ENCODE measurements around the gene STAG3.

DNA sequence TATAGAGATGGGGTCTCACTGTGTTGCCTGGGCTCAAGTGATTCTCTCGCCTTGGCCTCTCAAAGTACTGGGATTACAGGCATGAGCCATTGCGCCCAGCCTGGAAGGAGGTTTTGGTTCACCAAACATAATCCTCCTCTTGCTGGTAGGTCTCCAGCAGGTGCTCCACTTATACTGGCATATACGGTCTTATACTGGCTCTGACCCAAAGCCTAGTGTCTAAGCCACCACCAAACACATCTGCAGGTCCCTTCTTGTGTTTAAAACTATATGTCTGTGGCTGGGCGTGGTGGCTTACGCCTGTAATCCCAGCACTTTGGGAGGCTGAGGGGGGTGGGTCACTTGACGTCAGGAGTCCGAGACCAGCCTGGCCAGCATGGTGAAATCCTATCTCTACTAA lies 45.6 kb upstream of the STAG3 start:
- TF ChIP-seq, protein P1, sequence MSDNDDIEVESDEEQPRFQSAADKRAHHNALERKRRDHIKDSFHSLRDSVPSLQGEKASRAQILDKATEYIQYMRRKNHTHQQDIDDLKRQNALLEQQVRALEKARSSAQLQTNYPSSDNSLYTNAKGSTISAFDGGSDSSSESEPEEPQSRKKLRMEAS (IDR thresholded peaks at IDR 0.05; ENCODE audit: insufficient read depth, insufficient read length) = no peak
- TF ChIP-seq, protein P2, sequence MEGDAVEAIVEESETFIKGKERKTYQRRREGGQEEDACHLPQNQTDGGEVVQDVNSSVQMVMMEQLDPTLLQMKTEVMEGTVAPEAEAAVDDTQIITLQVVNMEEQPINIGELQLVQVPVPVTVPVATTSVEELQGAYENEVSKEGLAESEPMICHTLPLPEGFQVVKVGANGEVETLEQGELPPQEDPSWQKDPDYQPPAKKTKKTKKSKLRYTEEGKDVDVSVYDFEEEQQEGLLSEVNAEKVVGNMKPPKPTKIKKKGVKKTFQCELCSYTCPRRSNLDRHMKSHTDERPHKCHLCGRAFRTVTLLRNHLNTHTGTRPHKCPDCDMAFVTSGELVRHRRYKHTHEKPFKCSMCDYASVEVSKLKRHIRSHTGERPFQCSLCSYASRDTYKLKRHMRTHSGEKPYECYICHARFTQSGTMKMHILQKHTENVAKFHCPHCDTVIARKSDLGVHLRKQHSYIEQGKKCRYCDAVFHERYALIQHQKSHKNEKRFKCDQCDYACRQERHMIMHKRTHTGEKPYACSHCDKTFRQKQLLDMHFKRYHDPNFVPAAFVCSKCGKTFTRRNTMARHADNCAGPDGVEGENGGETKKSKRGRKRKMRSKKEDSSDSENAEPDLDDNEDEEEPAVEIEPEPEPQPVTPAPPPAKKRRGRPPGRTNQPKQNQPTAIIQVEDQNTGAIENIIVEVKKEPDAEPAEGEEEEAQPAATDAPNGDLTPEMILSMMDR (IDR thresholded peaks at IDR 0.05; ENCODE audit: extremely low read depth in 1 of 2, insufficient read depth in 1 of 2, low read depth in 1 of 2, low read length in 2 of 2) = no peak
- TF ChIP-seq EZH2 (IDR thresholded peaks at IDR 0.05; ENCODE audit: borderline replicate concordance, low read depth, low read length, severe bottlenecking) = no peak
- TF ChIP-seq POLR2A (IDR thresholded peaks at IDR 0.05; ENCODE audit: low read depth, low read length) = no peak
- no peak for TF ChIP-seq POLR2AphosphoS5 (IDR thresholded peaks at IDR 0.05; ENCODE audit: insufficient read depth, low read depth, low read length)
- TF ChIP-seq FOS (IDR thresholded peaks at IDR 0.05; ENCODE audit: borderline replicate concordance, insufficient read depth, low read length) = no peak
- no peak for TF ChIP-seq MYC (IDR thresholded peaks at IDR 0.05; ENCODE audit: low read depth, low read length)
- TF ChIP-seq GATA2 (IDR thresholded peaks at IDR 0.05; ENCODE audit: insufficient read depth, insufficient read length, low read depth, low read length) = no peak

All from endothelial cell of umbilical vein (primary cell).